ENCODE data around the gene CALN1.

- TF ChIP-seq CTCF (IDR thresholded peaks at IDR 0.05) (no peak), POLR2A (IDR thresholded peaks at IDR 0.05) (no peak)
These were observed 76.4 kb downstream of the CALN1 start for GRCh38 chr7:72335561-72336381.
